Endodermal cell (in vitro differentiated cells): ENCODE measurements around the gene PTPRM. TPM values are rescaled to one million over a fixed set of nuclear protein-coding genes. Genes with fewer than 3 reads are reported as not detected.

Experiments
- DNase-seq: peaks from one replicate; pipeline ENCODE4 v3.0.0-alpha.2; 2017
- H3K27ac ChIP-seq: 2 replicates; pipeline ENCODE4 v1.5.1; 2013; ENCODE audit warnings: mild to moderate bottlenecking, low read depth, low read length, moderate library complexity
- H3K27me3 ChIP-seq: 2 replicates; pipeline ENCODE4 v1.6.1; 2013; ENCODE audit warnings: mild to moderate bottlenecking, low read length, moderate library complexity; ENCODE audit not compliant: insufficient read depth, control insufficient read depth, poor library complexity, severe bottlenecking
- H3K36me3 ChIP-seq: 2 replicates; pipeline ENCODE4 v1.7.0; 2013; ENCODE audit warnings: mild to moderate bottlenecking, low read length, moderate library complexity; ENCODE audit not compliant: control insufficient read depth, insufficient read depth
- H3K4me1 ChIP-seq: one replicate; pipeline ENCODE4 v1.7.0; 2013; ENCODE audit warnings: low read length; ENCODE audit not compliant: control insufficient read depth, insufficient read depth
- H3K4me3 ChIP-seq: 2 replicates; pipeline ENCODE4 v1.5.1; 2013; ENCODE audit warnings: mild to moderate bottlenecking, low read length, moderate library complexity
- H3K9ac ChIP-seq: 2 replicates; pipeline ENCODE4 v1.6.1; 2013; ENCODE audit warnings: mild to moderate bottlenecking, low read length, moderate library complexity; ENCODE audit not compliant: poor library complexity, severe bottlenecking; ENCODE audit errors: extremely low read depth
- H3K9me3 ChIP-seq: 2 replicates; pipeline ENCODE4 v1.6.1; 2013; ENCODE audit warnings: mild to moderate bottlenecking, low read length, moderate library complexity; ENCODE audit not compliant: control insufficient read depth
- H3K27ac Mint-ChIP-seq: 2 replicates; pipeline ENCODE4 v1.8.0; 2020; ENCODE audit warnings: mixed read lengths
- H3K27me3 Mint-ChIP-seq: 2 replicates; pipeline ENCODE4 v1.8.0; 2021; ENCODE audit warnings: mild to moderate bottlenecking, mixed read lengths; ENCODE audit not compliant: insufficient read depth
- H3K36me3 Mint-ChIP-seq: 2 replicates; pipeline ENCODE4 v1.8.0; 2020; ENCODE audit warnings: low read depth, mixed read lengths
- H3K4me1 Mint-ChIP-seq: 2 replicates; pipeline ENCODE4 v1.8.0; 2020; ENCODE audit warnings: mixed read lengths
- H3K4me3 Mint-ChIP-seq: 2 replicates; pipeline ENCODE4 v1.8.0; 2020; ENCODE audit warnings: mild to moderate bottlenecking, moderate library complexity, mixed read lengths
- H3K9me3 Mint-ChIP-seq: 2 replicates; pipeline ENCODE4 v1.8.0; 2020; ENCODE audit warnings: mild to moderate bottlenecking, mixed read lengths
- CTCF ChIP-seq: fragments of 200-600 bp; sonication (generic); conservative IDR thresholded peaks from 2 replicates; pipeline ENCODE4 v1.5.0; 2021; ENCODE audit warnings: antibody characterized with exemption, mild to moderate bottlenecking
- WGBS, 2 experiments: methylation state at CpG; one replicate each; pipeline versions ENCODE4 v1.1.5 to v1.1.7; 2013; ENCODE audit warnings: missing lambda C conversion rate in 2 of 2, mixed read lengths in 1 of 2; ENCODE audit not compliant: insufficient coverage in 1 of 2, insufficient read length in 1 of 2; 5-methylcytosine and 5-hydroxymethylcytosine counted together
- total RNA-seq, 2 donors: library from RNA; stranded (reverse); fragmentation: NEBNext Ultra II Directional in 1 of 2; extraction: Animal tissue kit (Norgen Biotek cat#: 25700) in 1 of 2; gene quantifications; 2 replicates in 1 of 2; 3 replicates in 1 of 2; pipeline ENCODE4 v1.2.1, GENCODE V29; 2021

PTPRM gene
- total RNA-seq, 2 donors from 2014 or later, result 47.2 to 57.6 TPM

- WGBS, 2 experiments, result 0% methylated on average over 60 to 109 of the region's 109 CpGs
These were observed 634 bp downstream of the PTPRM start for GRCh38 chr18:7567474-7568425.

GRCh38 chr18:7568426-7568825, 1.3 kb downstream of the PTPRM start:
- peaks cover 15% of the 10 kb centered on the region for H3K27me3 ChIP-seq
- no peak for DNase-seq
- peak overlapping the region; percentile 85 for H3K9ac ChIP-seq
- peak overlapping the region; percentile 88 for H3K4me3 ChIP-seq
- no peak overlapping the region for H3K27ac ChIP-seq
- TF ChIP-seq CTCF, result peak; percentile 78
- no peaks in the 10 kb centered on the region for H3K4me1 ChIP-seq
- Mint-ChIP-seq H3K4me1 (peaks cover 18% of the 10 kb centered on the region), H3K36me3 (peaks cover 7% of the 10 kb centered on the region), H3K9me3 (peaks cover 6% of the 10 kb centered on the region), H3K27me3 (peaks cover 25% of the 10 kb centered on the region), H3K4me3 (peak overlapping the region; percentile 79), H3K27ac (no peak overlapping the region)
- 0 to 1% methylated on average over 9 to 44 of the region's 44 CpGs for WGBS, 2 experiments
- H3K9me3 ChIP-seq, result peaks cover 10% of the 10 kb centered on the region
- no peaks in the 10 kb centered on the region for H3K36me3 ChIP-seq

More at GRCh38 chr18:7567474-7568425, 634 bp downstream of the PTPRM start:
- Mint-ChIP-seq H3K27ac (peak overlapping the region; percentile 74), H3K36me3 (peaks cover 7% of the 10 kb centered on the region), H3K9me3 (peaks cover 6% of the 10 kb centered on the region), H3K27me3 (peaks cover 25% of the 10 kb centered on the region), H3K4me3 (peak overlapping the region; percentile 79), H3K4me1 (peaks cover 12% of the 10 kb centered on the region)
- H3K4me1 ChIP-seq, result no peaks in the 10 kb centered on the region
- DNase-seq, result peak; percentile 89
- peak overlapping the region; percentile 88 for H3K4me3 ChIP-seq
- H3K27me3 ChIP-seq, result peaks cover 15% of the 10 kb centered on the region
- no peak for TF ChIP-seq CTCF
- no peaks in the 10 kb centered on the region for H3K36me3 ChIP-seq
- peaks cover 10% of the 10 kb centered on the region for H3K9me3 ChIP-seq
- H3K9ac ChIP-seq, result peak overlapping the region; percentile 85
- H3K27ac ChIP-seq, result peak overlapping the region; percentile 26

GRCh38 chr18:7571626-7572025, 4.5 kb downstream of the PTPRM start:
- no peak for DNase-seq
- H3K9ac ChIP-seq, result no peak overlapping the region
- peaks cover 6% of the 10 kb centered on the region for H3K9me3 Mint-ChIP-seq
- peaks cover 4% of the 10 kb centered on the region for H3K27me3 Mint-ChIP-seq
- H3K4me3 ChIP-seq, result no peak overlapping the region
- H3K36me3 Mint-ChIP-seq, result peaks cover 7% of the 10 kb centered on the region
- H3K36me3 ChIP-seq, result no peaks in the 10 kb centered on the region
- H3K27ac ChIP-seq, result no peak overlapping the region
- H3K9me3 ChIP-seq, result peaks cover 10% of the 10 kb centered on the region
- H3K4me3 Mint-ChIP-seq, result no peak overlapping the region
- H3K4me1 Mint-ChIP-seq, result peaks cover 36% of the 10 kb centered on the region
- 93 to 100% methylated on average over 1 of the region's 2 CpGs for WGBS, 2 experiments
- TF ChIP-seq CTCF, result no peak
- H3K4me1 ChIP-seq, result peaks cover 4% of the 10 kb centered on the region
- no peaks in the 10 kb centered on the region for H3K27me3 ChIP-seq
- H3K27ac Mint-ChIP-seq, result no peak overlapping the region
